HepG2 (cell line): ENCODE results near the gene TCEANC2. TPM values are rescaled to one million over a fixed set of nuclear protein-coding genes. Genes with fewer than 3 reads are reported as not detected.
A peak's percentile ranks its signal among the peaks of the same experiment; 100 is the strongest.

Experiments used
- ATAC-seq: fragments of 200-7000 bp; cut with Tn5 transposase; 3 replicates; pipeline ENCODE4 v1.9.1; 2020; ENCODE audit warnings: mild to moderate bottlenecking, moderate library complexity
- BruUV-seq: library from RNA; stranded (reverse); fragments of 400-500 nt; replicated peaks from 2 replicates; lab custom pipeline; 2021; lab: Mats Ljungman, UMichigan
- CTCF ChIA-PET: fragments of 300-600 bp; formaldehyde crosslinking; extraction: SDS; loops from one replicate; lab custom pipeline; 2021; ENCODE audit warnings: low total read pairs, inconsistent platforms, low intra/inter-chr PET ratio; lab: Yijun Ruan, JAX
- POLR2A ChIA-PET: fragments of 350-600 bp; sonication (Branson Sonifier 250); formaldehyde crosslinking; loops from one replicate; lab custom pipeline; 2020; ENCODE audit warnings: antibody characterized with exemption, inconsistent platforms; lab: Yijun Ruan, JAX
- DNase-seq: peaks from one replicate; pipeline ENCODE4 v3.0.0-alpha.2; 2015; ENCODE audit warnings: low spot score
- FAIRE-seq: peaks from 3 replicates; lab custom pipeline; 2011; peaks lifted over from hg19 to GRCh38; lab: Jason Lieb, UNC
- H2AFZ ChIP-seq: one replicate; pipeline ENCODE4 v1.6.1; 2011; ENCODE audit warnings: low read length, inconsistent platforms
- H3K27ac ChIP-seq: fragments of 300-600 bp; 3 replicates; pipeline ENCODE4 v1.8.0; 2011; ENCODE audit warnings: mixed run types, mild to moderate bottlenecking, mixed read lengths, low read length, inconsistent platforms; ENCODE audit not compliant: insufficient read depth; ENCODE audit errors: extremely low read length
- H3K27me3 ChIP-seq, 2 experiments: fragments of 200-600 bp in 1 of 2; 2 replicates in 1 of 2; 3 replicates in 1 of 2; pipeline versions ENCODE4 v1.6.0 to v1.8.0; 2011; ENCODE audit warnings: low read length in 2 of 2, mild to moderate bottlenecking in 2 of 2, moderate library complexity in 2 of 2, inconsistent platforms in 1 of 2; ENCODE audit not compliant: insufficient read depth in 2 of 2, control insufficient read depth in 1 of 2
- H3K36me3 ChIP-seq, 2 experiments: fragments of 200-600 bp in 1 of 2; replicated peaks in 1 of 2; 2 replicates in 1 of 2; 3 replicates in 1 of 2; pipeline versions ENCODE4 v1.5.1 to v1.8.0; 2011; ENCODE audit warnings: low read length in 2 of 2, inconsistent platforms in 1 of 2; ENCODE audit not compliant: insufficient read depth in 2 of 2, control insufficient read depth in 1 of 2
- H3K4me1 ChIP-seq: 2 replicates; pipeline ENCODE4 v1.5.1; 2012; ENCODE audit warnings: low read length, inconsistent platforms; ENCODE audit not compliant: insufficient read depth
- H3K4me2 ChIP-seq: 2 replicates; pipeline ENCODE4 v1.6.0; 2011; ENCODE audit warnings: low read depth, low read length, inconsistent platforms
- H3K4me3 ChIP-seq, 3 experiments: fragments of 200-600 bp in 1 of 3; sonication (generic), shearing (Covaris generic) in 1 of 3; replicated peaks in 1 of 3; 2 replicates each; pipeline ENCODE4 v1.5.1; 2011 to 2016; ENCODE audit warnings: low read length in 3 of 3, inconsistent platforms in 2 of 3, low read depth in 2 of 3, mild to moderate bottlenecking in 2 of 3, control low read depth in 1 of 3, mixed read lengths in 1 of 3; ENCODE audit not compliant: insufficient read depth in 1 of 3
- H3K79me2 ChIP-seq: one replicate; pipeline ENCODE4 v1.6.1; 2011; ENCODE audit warnings: low read length, inconsistent platforms; ENCODE audit not compliant: insufficient read depth
- H3K9ac ChIP-seq: 2 replicates; pipeline ENCODE4 v1.6.0; 2011; ENCODE audit warnings: mild to moderate bottlenecking, low read depth, low read length, inconsistent platforms; ENCODE audit not compliant: insufficient read depth
- H3K9me3 ChIP-seq: 2 replicates; pipeline ENCODE4 v1.5.1; 2012; ENCODE audit warnings: mild to moderate bottlenecking, low read length
- H4K20me1 ChIP-seq: 2 replicates; pipeline ENCODE4 v1.6.0; 2011; ENCODE audit warnings: inconsistent platforms, mild to moderate bottlenecking, low read length, moderate library complexity; ENCODE audit not compliant: insufficient read depth
- BCL6 ChIP-seq: IDR thresholded peaks from 2 replicates; pipeline ENCODE4 v1.6.1; 2016; ENCODE audit warnings: missing genetic modification reagents, missing compliant biosample characterization
- BHLHE40 ChIP-seq: IDR thresholded peaks from 2 replicates; pipeline ENCODE4 v1.6.1; 2011; ENCODE audit warnings: low read length, improper control_type of control experiment
- KLF15 ChIP-seq: sonication (generic); formaldehyde crosslinking; IDR thresholded peaks from 2 replicates; pipeline ENCODE4 v1.8.1; 2023; ENCODE audit warnings: borderline replicate concordance, mild to moderate bottlenecking, inconsistent platforms, missing genetic modification reagents, mixed read lengths
- REPIN1 ChIP-seq: sonication (generic); formaldehyde crosslinking; IDR thresholded peaks from 2 replicates; pipeline ENCODE4 v1.8.0; 2022; ENCODE audit warnings: missing genetic modification reagents, low read depth, mild to moderate bottlenecking, borderline replicate concordance
- RXRB ChIP-seq: IDR thresholded peaks from 2 replicates; pipeline ENCODE4 v1.6.1; 2016; ENCODE audit warnings: borderline replicate concordance, missing genetic modification reagents, missing compliant biosample characterization
- SPEN ChIP-seq: sonication (generic); formaldehyde crosslinking; IDR thresholded peaks from 2 replicates; pipeline ENCODE4 v1.5.1; 2020; ENCODE audit warnings: low read depth, mild to moderate bottlenecking, missing genetic modification reagents
- TBX2 ChIP-seq: sonication (generic); formaldehyde crosslinking; IDR thresholded peaks from 2 replicates; pipeline ENCODE4 v1.5.0; 2020; ENCODE audit warnings: missing genetic modification reagents, mild to moderate bottlenecking, borderline replicate concordance
- TGIF2 ChIP-seq: IDR thresholded peaks from 2 replicates; pipeline ENCODE4 v1.6.1; 2016; ENCODE audit warnings: control low read depth, missing compliant biosample characterization
- ZNF17 ChIP-seq: sonication (generic); formaldehyde crosslinking; IDR thresholded peaks from 2 replicates; pipeline ENCODE4 v1.5.0; 2020; ENCODE audit warnings: mild to moderate bottlenecking, missing genetic modification reagents
- ZNF451 ChIP-seq: sonication (generic); formaldehyde crosslinking; IDR thresholded peaks from 2 replicates; pipeline ENCODE4 v1.5.0; 2020; ENCODE audit warnings: mild to moderate bottlenecking, missing genetic modification reagents
- ZNF577 ChIP-seq: sonication (generic); formaldehyde crosslinking; IDR thresholded peaks from 2 replicates; pipeline ENCODE4 v1.4.0; 2020; ENCODE audit warnings: mild to moderate bottlenecking, low read depth, missing genetic modification reagents, borderline replicate concordance
- ZNF772 ChIP-seq: sonication (generic); formaldehyde crosslinking; IDR thresholded peaks from 2 replicates; pipeline ENCODE4 v1.5.0; 2020; ENCODE audit warnings: mild to moderate bottlenecking, missing genetic modification reagents
- ZNF850 ChIP-seq: sonication (generic); formaldehyde crosslinking; conservative IDR thresholded peaks from 2 replicates; pipeline ENCODE4 v1.9.0; 2021; ENCODE audit warnings: mild to moderate bottlenecking, missing genetic modification reagents
- WGBS: methylation state at CpG from one replicate; pipeline ENCODE4 v1.1.6; 2017; ENCODE audit warnings: low lambda C conversion rate; 5-methylcytosine and 5-hydroxymethylcytosine counted together
- in situ Hi-C: cut with HindIII; loops from 2 replicates; pipeline ENCODE4 v1.10.0; 2017; ENCODE audit warnings: low pct_unique_long_range_greater_than_20kb; ENCODE audit not compliant: extremely low pct_ligation_motif_present
- intact Hi-C: fragments of 100-400 bp; cut with micrococcal nuclease; formaldehyde crosslinking; loops from one replicate; pipeline ENCODE4 v1.10.0; 2022; ENCODE audit not compliant: unreplicated experiment
- polyA plus RNA-seq, 8 experiments: library from polyadenylated mRNA; depleted of rRNA in 3 of 8; stranded (reverse) in 7 of 8; unstranded in 1 of 8; fragments of >200 nt; fragmentation: Illumina TruSeq in 4 of 8; extraction: Trizol in 4 of 8; gene quantifications; 2 replicates each; pipeline versions ENCODE4 v1.2.1 to v1.2.3, GENCODE V29; 2011 to 2016; ENCODE audit warnings: low read depth in 4 of 8, missing spikeins in 1 of 8, mixed read lengths in 1 of 8; ENCODE audit not compliant: insufficient read depth in 1 of 8
- total RNA-seq, 5 experiments: library from RNA; depleted of rRNA; stranded (reverse); fragments of >200 nt; fragmentation: Illumina TruSeq; extraction: Trizol; gene quantifications; 2 replicates each; pipeline ENCODE4 v1.2.3, GENCODE V29; 2016; ENCODE audit warnings: low read depth in 1 of 5
- TF ChIP-seq, protein P1 (sequence below): IDR thresholded peaks from 2 replicates; pipeline ENCODE4 v1.4.0; 2020; ENCODE audit warnings: mild to moderate bottlenecking, missing genetic modification reagents
- TF ChIP-seq, protein P2 (sequence below): sonication (generic); formaldehyde crosslinking; IDR thresholded peaks from 2 replicates; pipeline ENCODE4 v1.4.0; 2020; ENCODE audit warnings: missing genetic modification reagents
- TF ChIP-seq, protein P3 (sequence below): sonication (generic); formaldehyde crosslinking; conservative IDR thresholded peaks from 2 replicates; pipeline ENCODE4 v1.8.0; 2022; ENCODE audit warnings: mild to moderate bottlenecking, moderate library complexity, missing genetic modification reagents

TCEANC2 gene
- total and polyA plus RNA-seq, 2 of the 13 experiments (the other 11 are each of a cell fraction or from before 2014, with no cell fraction given), result 3.8 to 5.0 TPM

DNA sequence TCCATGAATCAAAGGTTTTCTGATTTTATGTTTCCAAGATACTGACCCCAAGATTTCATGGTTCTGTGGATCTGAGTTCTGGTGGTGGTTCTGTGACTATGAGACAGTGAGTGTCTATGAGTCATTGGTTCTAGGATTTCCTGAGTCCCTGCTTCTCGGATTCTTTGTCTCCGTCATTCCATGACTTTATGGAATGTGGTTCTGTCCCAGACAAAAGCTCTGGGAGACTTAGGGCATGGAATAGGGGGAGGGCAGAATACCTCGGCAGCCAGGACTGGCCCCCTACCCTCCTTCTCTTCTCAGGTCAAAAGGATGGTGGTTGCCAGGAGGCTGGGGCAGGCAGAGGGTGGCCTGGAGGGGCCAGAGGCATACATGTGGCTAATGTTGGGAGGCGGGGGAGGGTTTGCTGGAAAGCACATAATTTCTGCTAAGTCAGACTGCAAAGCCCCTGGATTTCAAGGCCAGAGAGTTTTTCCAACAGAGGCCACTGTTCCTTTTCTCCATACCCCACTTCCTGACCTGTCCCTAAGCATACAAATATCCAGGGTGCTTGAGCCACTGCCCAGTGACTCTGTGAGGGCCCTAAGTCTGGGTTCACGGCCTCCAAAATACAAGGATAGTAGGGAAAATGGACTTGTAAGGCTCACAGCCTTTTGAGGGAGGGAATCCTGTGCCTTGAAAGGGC lies 82.2 kb downstream of the TCEANC2 start:
- Histone ChIP-seq H3K79me2 (no peaks in the 10 kb centered on the region), H3K9me3 (no peaks in the 10 kb centered on the region), H3K27ac (no peak overlapping the region), H4K20me1 (no peaks in the 10 kb centered on the region), H3K4me2 (peak overlapping the region; percentile 57), H3K4me3 (peak overlapping the region in 1 of 3 experiments; percentile 45; a peak in 1 of 6 replicates), H3K36me3 (no peaks in the 10 kb centered on the region), H3K27me3 (peaks cover 0 to 10% of the 10 kb centered on the region in 2 experiments; a peak in 2 of 5 replicates), H3K9ac (no peak overlapping the region), H3K4me1 (peaks cover 27% of the 10 kb centered on the region), H2AFZ (peak overlapping the region; percentile 7)
- intact Hi-C loops, result no loop called here
- no peak for FAIRE-seq
- no TSS peak for BruUV-seq
- peak; percentile 38 for DNase-seq
- ChIA-PET POLR2A (interaction anchor here (1.5 kb wide), 1 partner anchor 14 kb away, joined by 5 read pairs; no protein-coding TSS in a partner anchor), CTCF (no interaction called here)
- in situ Hi-C loops, result no loop called here
- ATAC-seq, result peak; percentile 67
- WGBS, result 3% methylated on average over 4 of the region's 5 CpGs
- TF ChIP-seq, protein P1, sequence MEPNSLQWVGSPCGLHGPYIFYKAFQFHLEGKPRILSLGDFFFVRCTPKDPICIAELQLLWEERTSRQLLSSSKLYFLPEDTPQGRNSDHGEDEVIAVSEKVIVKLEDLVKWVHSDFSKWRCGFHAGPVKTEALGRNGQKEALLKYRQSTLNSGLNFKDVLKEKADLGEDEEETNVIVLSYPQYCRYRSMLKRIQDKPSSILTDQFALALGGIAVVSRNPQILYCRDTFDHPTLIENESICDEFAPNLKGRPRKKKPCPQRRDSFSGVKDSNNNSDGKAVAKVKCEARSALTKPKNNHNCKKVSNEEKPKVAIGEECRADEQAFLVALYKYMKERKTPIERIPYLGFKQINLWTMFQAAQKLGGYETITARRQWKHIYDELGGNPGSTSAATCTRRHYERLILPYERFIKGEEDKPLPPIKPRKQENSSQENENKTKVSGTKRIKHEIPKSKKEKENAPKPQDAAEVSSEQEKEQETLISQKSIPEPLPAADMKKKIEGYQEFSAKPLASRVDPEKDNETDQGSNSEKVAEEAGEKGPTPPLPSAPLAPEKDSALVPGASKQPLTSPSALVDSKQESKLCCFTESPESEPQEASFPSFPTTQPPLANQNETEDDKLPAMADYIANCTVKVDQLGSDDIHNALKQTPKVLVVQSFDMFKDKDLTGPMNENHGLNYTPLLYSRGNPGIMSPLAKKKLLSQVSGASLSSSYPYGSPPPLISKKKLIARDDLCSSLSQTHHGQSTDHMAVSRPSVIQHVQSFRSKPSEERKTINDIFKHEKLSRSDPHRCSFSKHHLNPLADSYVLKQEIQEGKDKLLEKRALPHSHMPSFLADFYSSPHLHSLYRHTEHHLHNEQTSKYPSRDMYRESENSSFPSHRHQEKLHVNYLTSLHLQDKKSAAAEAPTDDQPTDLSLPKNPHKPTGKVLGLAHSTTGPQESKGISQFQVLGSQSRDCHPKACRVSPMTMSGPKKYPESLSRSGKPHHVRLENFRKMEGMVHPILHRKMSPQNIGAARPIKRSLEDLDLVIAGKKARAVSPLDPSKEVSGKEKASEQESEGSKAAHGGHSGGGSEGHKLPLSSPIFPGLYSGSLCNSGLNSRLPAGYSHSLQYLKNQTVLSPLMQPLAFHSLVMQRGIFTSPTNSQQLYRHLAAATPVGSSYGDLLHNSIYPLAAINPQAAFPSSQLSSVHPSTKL (CRISPR knock-in tag), result peak; percentile 57; the same call in 1 of the 2 replicates
- TF ChIP-seq SPEN (CRISPR knock-in tag) (no peak), ZNF772 (CRISPR knock-in tag) (no peak), ZNF451 (CRISPR knock-in tag) (no peak), BCL6 (CRISPR knock-in tag) (peak; percentile 75), ZNF17 (CRISPR knock-in tag) (no peak), RXRB (CRISPR knock-in tag) (0 out of 2 replicates have a peak, but pooled peaks have one; percentile 22), ZNF577 (CRISPR knock-in tag) (no peak), TBX2 (no peak), BHLHE40 (no peak), TGIF2 (CRISPR knock-in tag) (no peak), REPIN1 (CRISPR knock-in tag) (no peak), KLF15 (no peak), ZNF850 (CRISPR knock-in tag) (no peak)
- TF ChIP-seq, protein P2, sequence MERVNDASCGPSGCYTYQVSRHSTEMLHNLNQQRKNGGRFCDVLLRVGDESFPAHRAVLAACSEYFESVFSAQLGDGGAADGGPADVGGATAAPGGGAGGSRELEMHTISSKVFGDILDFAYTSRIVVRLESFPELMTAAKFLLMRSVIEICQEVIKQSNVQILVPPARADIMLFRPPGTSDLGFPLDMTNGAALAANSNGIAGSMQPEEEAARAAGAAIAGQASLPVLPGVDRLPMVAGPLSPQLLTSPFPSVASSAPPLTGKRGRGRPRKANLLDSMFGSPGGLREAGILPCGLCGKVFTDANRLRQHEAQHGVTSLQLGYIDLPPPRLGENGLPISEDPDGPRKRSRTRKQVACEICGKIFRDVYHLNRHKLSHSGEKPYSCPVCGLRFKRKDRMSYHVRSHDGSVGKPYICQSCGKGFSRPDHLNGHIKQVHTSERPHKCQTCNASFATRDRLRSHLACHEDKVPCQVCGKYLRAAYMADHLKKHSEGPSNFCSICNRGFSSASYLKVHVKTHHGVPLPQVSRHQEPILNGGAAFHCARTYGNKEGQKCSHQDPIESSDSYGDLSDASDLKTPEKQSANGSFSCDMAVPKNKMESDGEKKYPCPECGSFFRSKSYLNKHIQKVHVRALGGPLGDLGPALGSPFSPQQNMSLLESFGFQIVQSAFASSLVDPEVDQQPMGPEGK, result peak; percentile 30; the same call in 1 of the 2 replicates
- TF ChIP-seq, protein P3, sequence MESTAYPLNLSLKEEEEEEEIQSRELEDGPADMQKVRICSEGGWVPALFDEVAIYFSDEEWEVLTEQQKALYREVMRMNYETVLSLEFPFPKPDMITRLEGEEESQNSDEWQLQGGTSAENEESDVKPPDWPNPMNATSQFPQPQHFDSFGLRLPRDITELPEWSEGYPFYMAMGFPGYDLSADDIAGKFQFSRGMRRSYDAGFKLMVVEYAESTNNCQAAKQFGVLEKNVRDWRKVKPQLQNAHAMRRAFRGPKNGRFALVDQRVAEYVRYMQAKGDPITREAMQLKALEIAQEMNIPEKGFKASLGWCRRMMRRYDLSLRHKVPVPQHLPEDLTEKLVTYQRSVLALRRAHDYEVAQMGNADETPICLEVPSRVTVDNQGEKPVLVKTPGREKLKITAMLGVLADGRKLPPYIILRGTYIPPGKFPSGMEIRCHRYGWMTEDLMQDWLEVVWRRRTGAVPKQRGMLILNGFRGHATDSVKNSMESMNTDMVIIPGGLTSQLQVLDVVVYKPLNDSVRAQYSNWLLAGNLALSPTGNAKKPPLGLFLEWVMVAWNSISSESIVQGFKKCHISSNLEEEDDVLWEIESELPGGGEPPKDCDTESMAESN (CRISPR knock-in tag), result no peak
